ENCODE data around the gene INSYN2A. TPM values are rescaled to one million over a fixed set of nuclear protein-coding genes. Genes with fewer than 3 reads are reported as not detected.

INSYN2A gene
- total RNA-seq (2022; extraction: Qiagen RNA extraction; ENCODE audit: low read depth) = 1.1 to 2.1 TPM (median 1.7 TPM) in 5 replicates

GRCh38 chr10:127196282-127197153 is at the start of gene INSYN2A:
Gene INSYN2A, minus strand, starts transcription at chr10:127196591. Its CDS starts 20,196 bp downstream, at chr10:127176395.

